B cell (primary cell): ENCODE measurements around the gene CATSPERE.

ENCODE experiments used
- CTCF ChIP-seq: fragments of 200-600 bp; IDR thresholded peaks from one replicate; pipeline ENCODE4 v1.8.0; 2022; ENCODE audit warnings: antibody characterized with exemption, mild to moderate bottlenecking
- EZH2 ChIP-seq: IDR thresholded peaks from 2 replicates; pipeline ENCODE4 v1.6.1; 2012; ENCODE audit warnings: borderline replicate concordance, low read depth, mild to moderate bottlenecking, moderate library complexity, low read length; ENCODE audit not compliant: insufficient read depth, poor library complexity, severe bottlenecking

- TF ChIP-seq CTCF (no peak), EZH2 (no peak)
Measured at GRCh38 chr1:244502630-244503029, 41.6 kb downstream of the CATSPERE start.
